Osteocyte (in vitro differentiated cells): ENCODE results near the gene CHEK2. TPM values are rescaled to one million over a fixed set of nuclear protein-coding genes. Genes with fewer than 3 reads are reported as not detected.

Source experiments
- DNase-seq: peaks from one replicate; pipeline ENCODE4 v3.0.0; 2021; ENCODE audit warnings: mixed read lengths; ENCODE audit not compliant: unreplicated experiment; ENCODE audit errors: extremely low spot score
- H3K27ac Mint-ChIP-seq: one replicate; pipeline ENCODE4 v1.8.0; 2021; ENCODE audit warnings: mild to moderate bottlenecking, mixed read lengths; ENCODE audit not compliant: unreplicated experiment
- H3K27me3 Mint-ChIP-seq: one replicate; pipeline ENCODE4 v1.8.0; 2021; ENCODE audit warnings: mixed read lengths; ENCODE audit not compliant: unreplicated experiment
- H3K36me3 Mint-ChIP-seq: one replicate; pipeline ENCODE4 v1.8.0; 2021; ENCODE audit warnings: mixed read lengths; ENCODE audit not compliant: unreplicated experiment
- H3K4me1 Mint-ChIP-seq: one replicate; pipeline ENCODE4 v1.8.0; 2021; ENCODE audit warnings: mixed read lengths; ENCODE audit not compliant: unreplicated experiment
- H3K4me3 Mint-ChIP-seq: one replicate; pipeline ENCODE4 v1.8.0; 2021; ENCODE audit warnings: mild to moderate bottlenecking, moderate library complexity, mixed read lengths; ENCODE audit not compliant: unreplicated experiment
- H3K9me3 Mint-ChIP-seq: one replicate; pipeline ENCODE4 v1.8.0; 2021; ENCODE audit warnings: mixed read lengths; ENCODE audit not compliant: unreplicated experiment
- CTCF ChIP-seq: fragments of 200-600 bp; sonication (generic); IDR thresholded peaks from 2 replicates; pipeline ENCODE4 v1.5.0; 2021; ENCODE audit warnings: antibody characterized with exemption, mild to moderate bottlenecking, moderate library complexity
- total RNA-seq: library from RNA; stranded (reverse); gene quantifications from 2 replicates; pipeline ENCODE4 v1.2.1, GENCODE V29; 2021

The CHEK2 gene
- total RNA-seq, 1 donor from 2014 or later: 9.9 TPM

DNA sequence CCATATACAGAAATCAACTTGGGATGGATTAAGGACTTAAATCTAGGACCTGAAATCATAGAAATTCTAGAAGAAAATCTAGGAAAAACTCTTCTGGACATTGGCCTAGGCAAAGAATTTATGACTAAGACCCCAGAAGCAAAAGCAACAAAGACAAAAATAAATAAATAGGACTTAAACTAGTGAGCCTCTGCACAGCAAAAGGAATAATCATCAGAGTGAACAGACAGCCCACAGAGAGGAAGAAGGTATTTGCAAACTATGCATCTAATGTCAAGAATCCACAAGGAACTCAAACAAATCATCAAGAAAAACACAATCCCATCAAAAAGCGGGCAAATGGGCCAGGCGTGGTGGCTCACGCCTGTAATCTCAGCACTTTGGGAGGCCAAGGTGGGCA lies 94.4 kb downstream of the CHEK2 start:
- Mint-ChIP-seq H3K36me3 (peaks cover 3% of the 10 kb centered on the region), H3K4me3 (no peak overlapping the region), H3K9me3 (no peaks in the 10 kb centered on the region), H3K27ac (no peak overlapping the region), H3K27me3 (no peaks in the 10 kb centered on the region), H3K4me1 (peaks cover 8% of the 10 kb centered on the region)
- TF ChIP-seq CTCF: no peak
- no peak for DNase-seq

DNA sequence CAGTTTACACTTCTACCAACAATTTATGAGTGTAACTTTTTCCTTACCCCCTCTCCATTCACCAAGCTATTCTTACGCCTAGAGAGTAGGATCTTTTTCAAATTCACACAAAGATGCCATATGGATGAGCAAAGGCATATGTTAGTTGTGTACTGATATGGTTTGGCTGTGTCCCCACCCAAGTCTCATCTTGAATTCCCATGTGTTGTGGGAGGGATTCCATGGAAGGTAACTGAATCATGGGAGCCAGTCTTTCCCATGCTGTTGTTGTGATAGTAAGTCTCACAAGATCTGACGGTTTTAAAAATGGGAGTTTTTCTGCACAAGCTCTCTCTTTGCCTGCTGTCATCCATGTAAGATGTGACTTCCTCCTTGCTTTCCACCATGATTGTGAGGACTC lies 102.3 kb downstream of the CHEK2 start:
- H3K4me3 Mint-ChIP-seq: no peak overlapping the region
- H3K27me3 Mint-ChIP-seq: no peaks in the 10 kb centered on the region
- DNase-seq: no peak
- H3K9me3 Mint-ChIP-seq: peaks cover 4% of the 10 kb centered on the region
- no peak for TF ChIP-seq CTCF
- H3K36me3 Mint-ChIP-seq: no peaks in the 10 kb centered on the region
- H3K4me1 Mint-ChIP-seq: no peaks in the 10 kb centered on the region
- no peak overlapping the region for H3K27ac Mint-ChIP-seq

Other genes starting within 250 kb of the CHEK2 start
- gene TTC28, start 62.0 kb downstream of the CHEK2 start, total RNA-seq: 68.7 and 70.3 TPM in 2 replicates
- 11.6 and 13.4 TPM in 2 replicates for gene HSCB, start 219 bp upstream of the CHEK2 start, total RNA-seq
- 21.9 and 23.6 TPM in 2 replicates for gene CCDC117, start 30.9 kb upstream of the CHEK2 start, total RNA-seq
- gene XBP1, start 58.7 kb upstream of the CHEK2 start, total RNA-seq: 144 and 150 TPM in 2 replicates
- 6.4 and 6.7 TPM in 2 replicates for gene ZNRF3, start 141.8 kb upstream of the CHEK2 start, total RNA-seq